Tibial nerve (tissue), 4 donors: ENCODE data around the gene MSI2. TPM values are rescaled to one million over a fixed set of nuclear protein-coding genes. Genes with fewer than 3 reads are reported as not detected.

Experiments used
- DNase-seq, 2 donors: peaks; one replicate each; pipeline ENCODE4 v3.0.0-alpha.2; 2019; ENCODE audit warnings: low spot score in 2 of 2
- H3K27ac ChIP-seq, 4 donors: fragments of 200-600 bp; sonication (generic) in 3 of 4; one replicate each; pipeline ENCODE4 v1.5.1; 2017 to 2019; ENCODE audit warnings: mild to moderate bottlenecking in 1 of 4
- H3K27me3 ChIP-seq, 2 donors: fragments of 200-600 bp; sonication (generic) in 1 of 2; one replicate each; pipeline versions ENCODE4 v1.5.1 to v1.6.0; 2017 to 2019
- H3K36me3 ChIP-seq, 3 donors: fragments of 200-600 bp; sonication (generic); one replicate each; pipeline ENCODE4 v1.5.1; 2018 to 2019
- H3K4me1 ChIP-seq, 4 donors: fragments of 200-600 bp; sonication (generic) in 3 of 4; one replicate each; pipeline ENCODE4 v1.5.1; 2017 to 2019
- H3K4me3 ChIP-seq, 4 donors: fragments of 200-600 bp; sonication (generic) in 3 of 4; one replicate each; pipeline ENCODE4 v1.5.1; 2017 to 2019; ENCODE audit warnings: mild to moderate bottlenecking in 1 of 4, moderate library complexity in 1 of 4
- H3K9me3 ChIP-seq, 4 donors: fragments of 200-600 bp; sonication (generic) in 3 of 4; one replicate each; pipeline ENCODE4 v1.5.1; 2017 to 2019
- EP300 ChIP-seq, 2 donors: sonication (generic); formaldehyde crosslinking; IDR thresholded peaks; one replicate each; pipeline ENCODE4 v1.6.1; 2017; ENCODE audit warnings: antibody characterized with exemption in 2 of 2, mild to moderate bottlenecking in 1 of 2
- POLR2A ChIP-seq, 2 donors: fragments of 450-650 bp; IDR thresholded peaks; one replicate each; pipeline ENCODE4 v1.6.1; 2017; ENCODE audit warnings: antibody characterized with exemption in 2 of 2, mild to moderate bottlenecking in 2 of 2, moderate library complexity in 2 of 2
- WGBS, 2 donors: methylation state at CpG; one replicate each; pipeline ENCODE4 v1.1.5; 2018; 5-methylcytosine and 5-hydroxymethylcytosine counted together
- total RNA-seq, 4 donors: library from RNA; depleted of rRNA; stranded (reverse); fragments of >200 nt; gene quantifications; one replicate each; pipeline ENCODE4 v1.1.0, GENCODE V29; 2016
- TF ChIP-seq, protein P1 (sequence below), 5 experiments: fragments of 200-600 bp in 3 of 5; fragments of 450-650 bp in 2 of 5; sonication (generic) in 3 of 5; IDR thresholded peaks; one replicate each; pipeline ENCODE4 v1.5.1; 2016 to 2019; ENCODE audit warnings: antibody characterized with exemption in 5 of 5, mild to moderate bottlenecking in 3 of 5, moderate library complexity in 2 of 5

The MSI2 gene
- 10 to 100 TPM; 11.5 to 18.3 (median 14.2) TPM for total RNA-seq

DNA sequence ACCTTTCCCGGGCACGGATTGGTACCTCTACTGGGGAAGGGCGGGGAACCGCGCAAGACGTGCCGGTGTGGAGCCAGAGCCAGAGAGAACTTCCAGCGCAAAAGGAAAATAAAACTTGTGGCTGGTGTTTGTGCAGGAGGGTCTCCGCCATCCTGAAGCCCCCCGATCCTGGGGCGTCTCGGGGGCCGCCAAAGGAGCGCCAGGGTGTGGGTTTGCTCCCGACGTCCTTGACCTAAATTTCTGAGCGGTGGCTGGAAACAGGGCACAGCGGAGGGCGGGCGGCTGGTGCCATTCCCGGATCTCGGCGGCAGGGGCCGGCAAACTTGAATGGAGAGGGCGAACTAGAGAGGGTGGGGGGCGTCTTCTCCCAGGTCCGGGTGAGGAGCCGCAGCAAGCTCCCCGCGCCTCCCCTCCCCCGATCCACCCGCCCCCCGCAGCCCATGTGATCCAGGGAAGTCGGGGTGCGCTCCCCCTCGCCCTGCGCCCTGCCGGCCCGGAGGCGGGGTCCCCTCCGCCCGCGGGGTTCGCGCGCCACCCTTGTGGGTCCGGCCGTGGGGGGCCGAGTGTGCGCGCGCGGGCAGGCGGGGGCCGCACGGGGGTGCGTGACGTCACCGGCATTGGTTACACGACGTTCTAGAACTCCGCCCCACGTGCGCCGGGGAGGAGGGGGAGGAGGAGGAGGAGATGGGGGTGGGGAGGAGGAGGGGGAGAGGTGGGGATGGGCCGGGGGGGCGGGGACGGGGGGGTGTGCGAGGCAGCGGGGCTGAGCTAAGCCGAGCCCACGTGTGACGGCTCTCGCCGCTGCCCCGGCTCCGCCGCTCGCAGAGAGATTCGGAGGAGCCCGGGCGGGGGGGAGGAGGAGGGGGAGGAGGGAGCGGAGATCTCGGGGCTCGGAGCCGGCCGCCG lies at the start of gene MSI2:
Gene MSI2 (plus strand): TSS at position 748 of the 906 bp plus-strand sequence. CDS start 220 bp downstream, outside the sequence.
- peak; percentile 89 to 95 for DNase-seq
- TF ChIP-seq EP300 (IDR thresholded peaks at IDR 0.05), result peak in 1 of 2 donors; percentile 61
- TF ChIP-seq POLR2A (IDR thresholded peaks at IDR 0.05), result peak in 1 of 2 donors; percentile 57
- TF ChIP-seq, protein P1, sequence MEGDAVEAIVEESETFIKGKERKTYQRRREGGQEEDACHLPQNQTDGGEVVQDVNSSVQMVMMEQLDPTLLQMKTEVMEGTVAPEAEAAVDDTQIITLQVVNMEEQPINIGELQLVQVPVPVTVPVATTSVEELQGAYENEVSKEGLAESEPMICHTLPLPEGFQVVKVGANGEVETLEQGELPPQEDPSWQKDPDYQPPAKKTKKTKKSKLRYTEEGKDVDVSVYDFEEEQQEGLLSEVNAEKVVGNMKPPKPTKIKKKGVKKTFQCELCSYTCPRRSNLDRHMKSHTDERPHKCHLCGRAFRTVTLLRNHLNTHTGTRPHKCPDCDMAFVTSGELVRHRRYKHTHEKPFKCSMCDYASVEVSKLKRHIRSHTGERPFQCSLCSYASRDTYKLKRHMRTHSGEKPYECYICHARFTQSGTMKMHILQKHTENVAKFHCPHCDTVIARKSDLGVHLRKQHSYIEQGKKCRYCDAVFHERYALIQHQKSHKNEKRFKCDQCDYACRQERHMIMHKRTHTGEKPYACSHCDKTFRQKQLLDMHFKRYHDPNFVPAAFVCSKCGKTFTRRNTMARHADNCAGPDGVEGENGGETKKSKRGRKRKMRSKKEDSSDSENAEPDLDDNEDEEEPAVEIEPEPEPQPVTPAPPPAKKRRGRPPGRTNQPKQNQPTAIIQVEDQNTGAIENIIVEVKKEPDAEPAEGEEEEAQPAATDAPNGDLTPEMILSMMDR (IDR thresholded peaks at IDR 0.05), result no peak
- peak within 1 kb of the TSS; percentile 88 to 96 (median 93) for H3K27ac ChIP-seq
- WGBS, 2 donors, result 1 to 2% methylated on average over 27 to 52 of the region's 88 CpGs
- peaks cover 0 to 5% (median under 1%) of the 10 kb centered on the region in 4 donors for H3K9me3 ChIP-seq
- peaks cover 0 to 21% (median 7%) of the 10 kb centered on the region in 4 donors for H3K4me1 ChIP-seq
- H3K27me3 ChIP-seq, result no peaks in the 10 kb centered on the region
- no peaks in the 10 kb centered on the region for H3K36me3 ChIP-seq
- peak within 1 kb of the TSS; percentile 70 to 97 (median 81) for H3K4me3 ChIP-seq

DNA sequence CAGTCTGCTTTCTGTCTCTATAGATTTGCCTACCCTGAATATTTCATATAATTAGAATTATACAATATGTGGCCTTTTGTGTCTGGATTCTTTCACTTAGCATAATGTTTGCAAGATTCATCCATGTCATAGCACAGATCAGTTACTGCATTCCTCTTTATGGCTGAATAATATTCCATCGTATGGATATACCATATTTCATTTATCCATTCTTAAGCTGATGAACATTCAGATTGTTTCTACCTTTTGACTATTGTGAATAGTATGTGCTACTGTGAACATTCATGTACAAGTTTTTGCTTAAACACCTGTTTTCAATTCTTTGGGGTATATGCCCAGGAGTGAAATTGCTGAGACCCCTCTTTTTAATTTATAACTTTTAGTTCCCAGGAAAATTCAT lies 49.4 kb upstream of the MSI2 start:
- Histone ChIP-seq H3K36me3 (no peaks in the 10 kb centered on the region), H3K4me3 (no peak overlapping the region), H3K4me1 (no peaks in the 10 kb centered on the region), H3K27ac (no peak overlapping the region), H3K9me3 (peaks cover 0 to 29% (median 0%) of the 10 kb centered on the region in 4 donors), H3K27me3 (no peaks in the 10 kb centered on the region)
- no peak for TF ChIP-seq EP300 (IDR thresholded peaks at IDR 0.05)
- TF ChIP-seq, protein P1 (IDR thresholded peaks at IDR 0.05), result no peak
- TF ChIP-seq POLR2A (IDR thresholded peaks at IDR 0.05), result no peak
- DNase-seq, result no peak
- WGBS, 2 donors, result 96 to 97% methylated on average over 1 of the region's 1 CpG

DNA sequence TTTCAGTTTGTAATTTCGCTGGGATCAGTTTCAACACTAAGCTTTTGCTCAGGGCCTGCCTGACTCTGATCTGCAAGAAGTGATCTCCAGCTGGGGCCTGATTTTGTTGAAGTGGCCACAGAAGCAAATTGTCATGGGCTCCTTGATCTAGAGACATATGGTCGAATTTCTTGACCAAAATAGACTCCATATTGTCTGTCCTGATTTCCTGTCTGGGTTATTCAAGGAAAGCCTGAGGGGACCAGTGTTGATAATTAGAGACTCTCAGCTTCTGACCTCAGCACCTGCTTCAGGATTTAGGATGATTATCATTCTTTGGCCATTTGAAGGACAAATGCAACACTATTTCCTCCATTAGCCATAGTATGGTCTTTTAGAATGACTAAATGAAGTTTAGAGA lies 48.9 kb upstream of the MSI2 start:
- Histone ChIP-seq H3K9me3 (peaks cover 0 to 29% (median 0%) of the 10 kb centered on the region in 4 donors), H3K27ac (no peak overlapping the region), H3K4me1 (no peaks in the 10 kb centered on the region), H3K4me3 (no peak overlapping the region), H3K27me3 (no peaks in the 10 kb centered on the region), H3K36me3 (no peaks in the 10 kb centered on the region)
- WGBS, 2 donors, result 64 to 75% methylated on average over 2 of the region's 2 CpGs
- TF ChIP-seq POLR2A (IDR thresholded peaks at IDR 0.05), result no peak
- TF ChIP-seq, protein P1 (IDR thresholded peaks at IDR 0.05), result no peak
- TF ChIP-seq EP300 (IDR thresholded peaks at IDR 0.05), result no peak
- no peak for DNase-seq

DNA sequence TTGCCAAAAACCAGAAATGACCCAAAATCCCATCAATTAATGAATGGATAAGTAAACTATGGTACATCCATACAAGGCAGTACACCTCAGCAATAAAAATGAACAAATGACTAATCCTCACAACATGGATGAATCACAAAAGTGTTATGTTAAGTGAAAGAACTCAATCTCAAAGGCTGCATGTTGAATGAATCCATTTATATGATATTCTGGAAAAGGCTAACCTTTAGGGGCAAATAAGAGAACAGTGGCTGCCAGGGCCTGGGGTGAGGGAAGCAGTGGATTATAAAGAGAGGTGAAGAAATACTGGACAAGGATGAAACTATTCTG lies 46.1 kb upstream of the MSI2 start:
- no peak for DNase-seq
- no peaks in the 10 kb centered on the region for H3K27me3 ChIP-seq
- H3K4me1 ChIP-seq, result no peaks in the 10 kb centered on the region
- no peak overlapping the region for H3K4me3 ChIP-seq
- TF ChIP-seq POLR2A (IDR thresholded peaks at IDR 0.05), result no peak
- TF ChIP-seq EP300 (IDR thresholded peaks at IDR 0.05), result no peak
- TF ChIP-seq, protein P1 (IDR thresholded peaks at IDR 0.05), result no peak
- H3K27ac ChIP-seq, result no peak overlapping the region
- no peaks in the 10 kb centered on the region for H3K36me3 ChIP-seq
- H3K9me3 ChIP-seq, result peaks cover 0 to 29% (median 0%) of the 10 kb centered on the region in 4 donors

DNA sequence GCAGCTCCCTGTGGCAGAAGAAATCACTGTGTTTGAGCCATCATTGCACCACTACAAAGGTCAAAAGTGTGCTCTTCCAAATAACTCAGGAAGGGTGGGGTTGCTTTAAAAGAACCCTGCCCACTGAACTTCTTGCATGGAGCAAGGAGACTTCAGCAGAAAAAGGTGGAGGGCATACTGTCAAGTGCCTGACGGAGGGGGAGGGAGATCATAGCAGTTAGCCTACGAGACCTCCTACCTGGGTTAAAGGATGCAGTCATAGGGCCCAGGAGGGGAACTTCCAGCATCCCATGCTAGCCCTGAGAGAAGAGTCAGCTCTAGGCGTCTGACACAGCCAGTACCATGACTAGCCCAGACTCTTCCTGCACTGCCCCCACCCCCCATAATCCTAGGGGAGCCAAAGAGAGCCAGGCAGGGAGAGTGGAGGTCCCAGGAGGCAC lies 45.3 kb upstream of the MSI2 start:
- WGBS, 2 donors, result 54 to 66% methylated on average over 3 of the region's 3 CpGs
- no peak overlapping the region for H3K27ac ChIP-seq
- no peaks in the 10 kb centered on the region for H3K36me3 ChIP-seq
- H3K27me3 ChIP-seq, result no peaks in the 10 kb centered on the region
- peaks cover 0 to 29% (median 0%) of the 10 kb centered on the region in 4 donors for H3K9me3 ChIP-seq
- H3K4me3 ChIP-seq, result no peak overlapping the region
- no peaks in the 10 kb centered on the region for H3K4me1 ChIP-seq
- TF ChIP-seq POLR2A (IDR thresholded peaks at IDR 0.05) (no peak), EP300 (IDR thresholded peaks at IDR 0.05) (no peak)
- TF ChIP-seq, protein P1 (IDR thresholded peaks at IDR 0.05), result no peak
- no peak for DNase-seq
